CD4-positive, alpha-beta T cell treated with Interferon alpha-2 for 1 hour (primary cell): Measurements from ENCODE around the gene RAB7B.

Source experiments
- DNase-seq, 2 donors: peaks; one replicate each; pipeline ENCODE4 v3.0.0-alpha.2; 2020 to 2022

RAB7B gene

DNA sequence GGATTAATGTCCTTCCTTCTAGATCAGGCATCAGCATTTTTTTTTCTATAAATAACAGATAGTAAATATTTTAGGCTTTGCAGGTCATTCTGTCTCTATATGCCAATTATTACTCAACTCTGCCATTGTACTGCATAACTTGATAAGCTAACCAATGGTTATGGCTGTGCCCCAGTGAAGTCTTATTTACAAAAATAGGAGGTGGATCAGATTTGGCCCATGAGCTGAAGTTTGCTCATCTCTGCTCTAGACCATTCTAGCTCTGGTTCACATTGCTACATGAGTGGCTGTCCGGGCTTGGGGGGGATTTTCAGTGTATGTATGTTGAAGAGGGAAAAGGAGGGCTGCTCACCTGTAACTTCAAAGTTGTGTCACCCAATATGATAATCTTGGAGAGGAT is 10.1 kb downstream of the RAB7B start:
- no peak for DNase-seq

DNA sequence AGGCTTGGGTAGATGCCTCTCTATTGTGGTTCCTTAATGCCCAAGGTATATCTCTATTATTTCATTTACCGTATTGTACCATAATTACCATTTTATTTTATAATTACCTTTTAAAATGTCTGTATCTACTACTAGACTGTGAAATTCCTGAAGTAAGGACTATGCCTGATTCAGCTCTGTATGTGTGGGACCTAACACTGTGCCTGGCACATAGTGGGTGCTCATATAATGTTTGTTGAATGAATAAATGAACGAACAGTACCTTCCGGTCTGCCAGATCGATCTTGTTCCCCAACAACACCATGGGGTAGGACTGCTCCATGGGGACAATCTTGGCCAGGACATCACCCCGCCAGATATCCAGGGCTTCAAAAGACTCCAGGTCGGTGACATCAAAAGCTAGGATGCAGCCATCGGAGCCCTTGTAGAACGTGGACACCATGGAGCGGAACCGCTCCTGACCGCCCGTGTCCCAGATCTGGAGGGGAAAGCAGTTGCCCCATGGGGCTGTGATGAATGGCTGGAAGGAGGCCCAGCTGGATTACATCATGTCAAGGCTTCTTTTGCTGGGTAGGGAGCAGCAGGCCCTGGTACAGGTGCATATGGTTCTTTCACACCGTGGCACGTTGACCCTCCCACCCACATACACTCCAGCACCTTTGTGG is 10.8 kb downstream of the RAB7B start:
- no peak for DNase-seq

DNA sequence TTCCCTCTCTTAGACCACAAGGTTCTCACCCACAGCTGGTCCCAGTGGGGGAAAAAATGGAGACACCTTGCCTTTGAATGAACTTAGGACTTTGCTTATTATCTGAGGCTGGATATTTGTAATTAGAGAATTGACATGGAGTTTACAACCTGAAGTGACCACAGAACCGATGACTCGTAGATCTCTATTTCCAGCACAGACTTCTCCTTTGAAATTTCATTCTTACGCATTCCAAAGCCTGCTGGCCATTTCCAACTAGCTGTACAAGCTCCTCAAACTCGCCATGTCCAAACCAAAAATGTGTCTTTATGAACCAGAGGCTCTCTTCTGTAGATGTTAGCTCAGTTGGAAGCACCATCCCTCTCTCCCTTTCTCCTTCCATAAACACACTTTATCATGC is 12.0 kb downstream of the RAB7B start:
- DNase-seq: no peak

DNA sequence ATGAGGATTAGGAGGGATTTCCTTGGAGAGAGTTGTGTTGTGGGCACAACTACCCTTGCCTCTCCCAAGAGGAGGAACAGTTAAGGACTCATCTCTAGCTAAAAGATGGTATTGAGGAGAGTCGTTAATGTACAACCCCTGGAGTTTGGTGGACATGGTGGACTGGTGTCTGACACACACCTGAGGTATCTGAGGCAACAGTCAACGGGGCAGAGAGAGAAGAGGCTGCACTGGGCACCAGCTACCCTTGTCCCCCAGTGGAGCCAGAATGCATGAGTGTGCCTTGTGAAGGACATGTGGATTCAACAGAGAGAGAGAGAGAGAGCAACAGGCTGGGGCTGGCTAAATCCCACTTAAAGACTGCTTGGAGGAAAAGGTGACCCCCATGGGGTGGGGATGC is 13.0 kb downstream of the RAB7B start:
- no peak for DNase-seq

DNA sequence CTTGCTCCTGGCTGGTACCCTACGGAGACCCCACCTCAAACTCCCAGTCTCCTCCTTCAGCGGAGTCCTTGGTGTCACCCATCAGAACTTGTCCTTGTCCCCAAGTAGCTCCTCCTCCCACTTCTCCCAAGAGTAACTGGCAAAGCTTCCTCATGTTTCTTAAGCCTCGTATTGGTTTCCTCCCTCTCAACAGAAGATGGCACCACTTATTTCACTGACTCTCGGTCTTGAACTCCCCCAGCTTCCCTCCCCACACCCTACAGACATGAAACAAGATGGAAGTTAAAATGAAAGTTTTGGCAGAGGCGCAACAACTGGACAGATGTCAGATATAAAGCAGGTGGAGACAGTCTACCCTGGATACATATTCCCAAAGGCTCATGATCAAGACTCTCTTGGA is 13.4 kb downstream of the RAB7B start:
- DNase-seq: no peak

DNA sequence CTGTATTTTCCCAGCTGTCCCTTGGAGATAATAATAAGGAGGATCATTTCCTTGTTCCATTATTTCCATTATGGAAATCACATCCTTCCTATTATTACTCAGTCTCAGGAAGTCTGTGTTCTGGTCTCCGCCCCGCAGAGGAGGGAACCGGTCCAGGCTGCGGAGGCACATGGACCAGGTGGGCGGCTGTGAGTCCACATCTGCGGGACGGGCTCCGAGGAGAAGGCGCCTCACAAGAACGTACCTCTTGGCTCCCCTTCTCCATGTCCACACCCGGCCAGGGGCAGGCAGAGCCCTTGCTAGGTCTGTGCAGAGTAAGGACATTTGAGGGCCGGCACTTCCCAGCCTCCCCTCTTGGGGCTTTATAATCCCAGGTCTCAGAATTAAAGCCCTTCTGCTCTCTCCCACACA is 14.6 kb downstream of the RAB7B start:
- DNase-seq: no peak

DNA sequence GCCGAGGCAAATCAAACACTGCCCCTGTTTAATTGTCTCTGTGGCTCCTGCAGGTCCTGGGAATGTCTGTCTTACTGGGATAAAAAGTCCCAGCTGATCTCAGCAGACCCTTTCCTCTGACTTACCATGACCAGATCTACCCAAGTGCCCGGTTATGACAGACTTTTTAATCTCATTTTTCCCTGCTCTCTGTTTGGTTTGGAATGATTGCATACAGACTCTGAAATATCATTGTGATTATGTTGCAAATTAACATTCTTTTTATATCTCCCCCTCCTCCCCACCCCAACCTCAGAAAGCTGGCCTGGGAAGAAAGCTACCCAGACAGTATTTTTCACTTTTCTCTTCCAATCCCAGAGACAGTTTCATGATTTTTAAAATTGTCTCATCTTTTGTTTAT is 16.3 kb downstream of the RAB7B start:
- no peak for DNase-seq

DNA sequence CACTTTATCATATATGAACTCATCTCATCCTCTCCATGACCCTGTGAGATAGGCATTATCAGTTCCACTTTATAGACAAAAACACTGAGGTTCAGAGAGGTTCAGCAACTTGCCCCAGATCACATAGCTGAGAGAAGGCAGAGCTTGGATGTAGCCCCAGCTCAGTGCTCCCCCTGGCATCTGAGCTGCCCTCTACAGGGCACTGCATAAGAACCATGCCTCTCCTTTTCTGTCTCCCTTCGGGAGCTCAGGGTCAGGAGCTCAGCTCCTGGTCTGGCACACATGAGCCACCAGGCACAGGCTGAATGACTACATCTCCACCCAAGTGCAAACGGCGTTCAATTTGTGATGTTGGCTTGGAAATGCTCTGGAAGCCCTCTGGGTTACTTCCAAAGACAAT is 16.9 kb downstream of the RAB7B start:
- no peak for DNase-seq

DNA sequence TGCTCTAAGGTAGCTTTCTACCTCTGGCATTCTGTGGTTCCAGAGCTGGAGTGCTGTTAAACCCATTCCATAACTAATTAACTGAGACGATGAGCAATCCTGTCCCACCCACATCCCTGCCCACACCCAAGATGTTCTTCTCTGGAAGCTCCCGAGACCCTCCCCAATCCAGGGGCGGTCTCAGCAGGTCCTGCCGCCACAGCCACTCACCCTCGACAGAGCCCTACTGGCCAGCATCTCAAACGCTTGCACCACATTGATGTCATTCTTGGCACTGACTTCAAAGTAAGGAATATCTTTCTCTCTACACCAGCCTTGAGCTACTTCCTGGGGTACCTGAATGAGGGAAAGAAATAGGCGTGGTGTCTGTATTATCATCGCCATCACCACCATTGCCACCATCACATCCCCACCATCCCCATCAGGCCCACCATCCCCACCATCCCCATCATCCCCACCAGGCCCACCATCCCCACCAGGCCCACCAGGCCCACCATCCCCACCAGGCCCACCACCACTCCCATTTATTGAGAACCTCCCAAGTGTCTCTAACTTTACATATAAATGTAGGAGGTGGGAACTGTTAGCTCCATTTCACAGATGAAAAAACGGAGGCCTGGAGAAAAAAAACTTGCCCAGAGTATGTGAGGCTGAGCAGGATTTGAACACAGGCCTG is 17.7 kb downstream of the RAB7B start:
- DNase-seq: no peak

DNA sequence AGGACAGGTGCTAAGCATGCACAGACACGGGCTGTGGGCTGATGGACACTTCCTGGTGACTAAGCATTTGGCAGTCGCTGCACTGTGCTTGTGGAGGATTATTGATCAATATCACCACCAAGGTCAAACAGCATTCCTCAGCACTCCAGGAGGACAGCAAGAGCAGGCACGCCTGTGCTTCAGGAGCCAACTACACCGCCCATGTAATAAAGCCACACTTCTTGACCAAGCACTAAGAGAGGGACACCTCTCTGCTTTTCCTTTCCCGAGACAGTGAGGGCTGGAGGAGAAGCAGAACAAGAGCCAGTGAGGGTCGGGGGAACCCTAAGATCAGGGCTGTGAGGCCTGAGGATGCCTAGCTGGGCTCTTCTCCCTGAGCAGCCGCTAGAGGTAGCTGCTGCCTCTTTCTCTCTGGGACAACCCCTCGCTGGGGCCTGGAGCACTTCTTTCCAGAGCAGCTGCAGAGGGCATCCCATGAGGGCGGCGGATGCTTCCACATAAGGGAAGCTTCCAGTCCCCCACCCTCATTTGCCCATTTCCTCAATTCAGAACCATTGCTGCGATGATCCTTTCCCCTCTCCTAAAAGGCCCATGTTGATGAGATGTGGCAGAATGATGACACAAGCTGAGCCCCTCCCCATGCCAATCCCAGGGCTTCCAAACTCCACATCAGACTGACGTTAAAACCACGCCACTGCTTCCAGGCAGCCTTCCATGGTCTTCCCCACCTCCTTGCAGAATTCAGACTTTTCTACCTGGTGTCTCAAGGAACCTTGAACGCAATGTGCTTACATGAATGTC is 19.1 kb downstream of the RAB7B start:
- peak; percentile 14 to 31 for DNase-seq

DNA sequence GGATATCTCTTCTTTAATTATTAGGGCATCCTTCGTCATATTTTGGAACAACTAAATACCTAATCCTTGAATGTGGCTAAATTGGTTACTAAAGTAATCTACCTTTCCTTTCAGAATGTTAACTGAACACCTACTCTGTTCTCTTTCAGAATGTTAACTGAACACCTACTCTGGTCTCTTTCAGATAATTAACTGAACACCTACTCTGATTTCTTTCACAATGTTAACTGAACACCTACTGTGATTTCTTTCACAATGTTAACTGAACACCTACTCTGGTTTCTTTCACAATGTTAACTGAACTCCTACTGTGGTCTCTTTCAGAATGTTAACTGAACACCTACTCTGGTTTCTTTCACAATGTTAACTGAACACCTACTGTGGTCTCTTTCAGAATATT is 21.9 kb downstream of the RAB7B start:
- no peak for DNase-seq

DNA sequence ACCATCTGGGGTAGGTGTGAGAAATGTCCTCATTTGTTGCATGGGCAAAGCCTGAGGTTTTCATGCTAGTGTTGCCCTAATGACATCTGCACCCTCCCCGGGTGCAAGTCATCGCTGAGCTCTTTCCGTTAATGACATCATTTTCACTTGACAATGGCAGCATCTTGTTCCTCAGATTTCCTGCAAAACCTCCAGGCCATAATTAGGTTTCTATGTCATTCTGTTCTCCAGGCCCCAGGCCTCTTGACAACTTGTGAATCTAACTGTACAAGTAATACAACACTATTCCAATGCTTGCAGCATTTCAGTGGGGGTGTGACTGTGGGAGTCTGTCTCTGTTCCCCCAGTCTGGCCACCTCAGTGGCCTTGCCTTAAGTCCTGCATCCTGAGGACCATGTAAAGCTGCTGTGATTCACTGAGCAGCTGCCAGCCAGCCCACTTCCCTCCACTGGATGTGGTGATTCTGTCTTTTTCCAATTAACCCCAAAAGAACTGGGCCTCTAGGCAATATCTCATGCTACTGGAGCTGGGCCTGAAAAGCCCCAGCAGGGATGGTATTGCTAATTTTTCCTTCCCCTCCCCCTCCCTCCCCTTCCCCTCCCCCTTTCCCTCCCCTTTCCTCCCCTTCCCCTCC is 22.8 kb downstream of the RAB7B start:
- DNase-seq: no peak

DNA sequence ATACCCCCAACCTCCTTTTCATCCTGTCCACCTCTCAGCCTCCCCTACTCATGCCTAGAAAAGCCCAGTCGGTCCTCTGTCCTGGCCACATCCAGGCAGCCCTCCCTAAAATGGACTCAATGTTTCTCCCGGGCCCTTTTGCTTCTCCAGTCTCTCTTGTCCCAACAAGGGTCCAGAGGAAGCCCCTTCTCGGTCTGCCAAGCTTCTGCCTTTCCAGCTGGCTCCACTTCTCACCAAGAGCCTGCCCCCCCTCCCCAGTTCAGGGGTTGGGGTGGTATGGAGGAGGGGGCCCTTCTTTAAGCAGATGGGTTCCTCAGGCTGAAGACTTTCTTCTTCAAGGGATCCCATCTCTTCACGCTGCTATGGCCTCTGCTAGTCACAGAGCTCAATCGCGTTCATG is 23.9 kb downstream of the RAB7B start:
- DNase-seq: no peak

DNA sequence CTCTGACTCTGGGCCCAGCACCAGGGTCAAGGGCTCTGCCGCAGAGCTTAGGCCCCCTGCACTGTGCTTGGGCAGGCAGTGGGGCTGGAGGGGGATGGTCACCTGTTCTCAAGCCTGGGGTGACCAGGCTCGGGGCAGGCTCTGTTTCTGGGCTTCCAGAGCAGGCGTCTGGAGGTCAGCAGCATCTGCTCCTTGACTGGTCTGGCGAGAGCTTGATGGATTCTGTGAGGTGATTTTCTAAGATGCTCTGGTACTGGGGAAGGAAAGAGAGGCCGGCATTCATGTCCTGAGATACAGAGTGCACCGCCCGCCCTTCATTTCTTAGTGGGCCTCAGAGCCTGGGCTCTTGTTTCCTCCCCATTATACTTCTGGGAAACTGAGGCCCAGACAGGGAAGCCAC is 24.5 kb downstream of the RAB7B start:
- no peak for DNase-seq

DNA sequence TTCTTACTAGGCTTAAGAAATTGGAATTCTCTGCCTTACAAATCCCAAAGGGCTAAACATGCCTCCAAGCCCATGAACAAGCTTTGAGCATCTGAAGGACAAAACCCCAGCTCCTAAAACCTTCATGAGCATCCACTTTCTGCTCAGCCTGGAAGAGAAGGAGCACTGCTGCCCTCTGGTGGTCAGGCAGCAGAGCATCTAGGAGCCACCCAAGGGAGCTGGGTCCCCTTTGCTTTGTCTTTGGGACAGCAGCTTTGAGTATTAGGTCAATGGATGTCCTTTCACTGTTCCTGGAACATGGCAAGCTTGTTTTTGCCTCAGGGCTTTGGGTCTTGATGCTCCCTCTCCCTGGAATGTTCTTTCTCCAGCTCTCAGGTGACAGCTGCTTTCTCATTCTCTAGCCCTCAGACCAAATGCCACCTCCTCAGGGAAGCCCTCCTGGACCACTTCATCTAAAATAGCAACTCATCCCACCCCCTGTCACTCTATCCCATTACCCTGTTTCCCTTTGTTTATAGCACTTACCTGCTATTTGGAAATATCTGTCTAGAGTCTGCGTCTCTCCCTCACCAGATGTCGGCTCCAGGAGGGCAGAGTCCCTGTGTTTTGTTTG is 25.7 kb downstream of the RAB7B start:
- peak; percentile 70 to 76 for DNase-seq

DNA sequence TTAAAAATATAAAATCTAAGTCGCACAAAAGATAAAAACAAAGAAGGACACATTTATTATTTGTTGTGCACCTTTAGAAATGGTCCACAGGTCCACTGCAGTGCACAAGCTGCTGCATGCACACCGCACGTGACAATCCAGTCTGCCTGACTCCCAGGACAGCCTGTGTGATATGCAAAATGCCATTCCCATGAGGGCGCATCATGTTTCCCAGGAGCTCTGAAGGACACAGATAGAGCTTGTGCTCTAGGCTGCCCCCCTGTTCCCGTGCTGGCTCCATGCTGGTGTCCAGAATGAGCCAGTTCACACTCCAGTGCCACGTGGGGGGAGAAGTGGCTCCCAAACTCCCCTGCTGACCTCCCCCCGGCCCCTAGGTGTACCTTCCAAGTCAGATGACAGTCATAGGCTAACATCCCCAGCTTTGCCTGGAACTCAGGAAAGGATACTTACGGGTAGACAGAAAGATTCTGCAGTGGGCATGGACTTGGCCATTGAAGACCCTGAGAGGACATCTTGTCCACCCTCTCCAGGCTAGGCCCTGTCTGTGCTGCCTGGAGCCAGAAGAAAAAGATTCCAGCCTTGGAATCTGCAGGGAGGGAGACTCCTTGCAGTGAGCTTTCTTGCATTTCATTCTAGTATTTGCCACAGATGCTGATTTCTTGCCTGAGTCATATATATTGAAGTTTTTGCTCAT is 26.3 kb downstream of the RAB7B start:
- no peak for DNase-seq

DNA sequence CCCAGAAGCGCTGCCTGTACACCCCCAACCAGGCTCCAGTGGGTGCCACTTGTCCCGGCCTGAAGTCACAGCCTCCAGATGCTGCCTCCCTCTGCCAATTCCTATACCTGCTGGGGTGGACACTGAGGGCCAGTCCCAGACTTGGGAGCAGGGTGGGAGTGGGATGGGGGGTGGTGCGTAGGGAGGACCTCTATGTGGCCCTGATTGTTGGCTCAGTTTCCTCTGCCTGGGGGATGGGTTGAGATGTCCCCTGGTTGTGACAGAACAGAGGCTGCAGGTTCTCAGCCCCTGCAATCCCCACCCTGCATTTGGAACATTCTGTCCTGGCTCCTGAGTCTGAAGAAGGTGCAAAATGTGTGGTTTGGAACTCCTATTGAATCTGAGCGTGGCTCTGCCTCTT is 27.2 kb downstream of the RAB7B start:
- DNase-seq: no peak

DNA sequence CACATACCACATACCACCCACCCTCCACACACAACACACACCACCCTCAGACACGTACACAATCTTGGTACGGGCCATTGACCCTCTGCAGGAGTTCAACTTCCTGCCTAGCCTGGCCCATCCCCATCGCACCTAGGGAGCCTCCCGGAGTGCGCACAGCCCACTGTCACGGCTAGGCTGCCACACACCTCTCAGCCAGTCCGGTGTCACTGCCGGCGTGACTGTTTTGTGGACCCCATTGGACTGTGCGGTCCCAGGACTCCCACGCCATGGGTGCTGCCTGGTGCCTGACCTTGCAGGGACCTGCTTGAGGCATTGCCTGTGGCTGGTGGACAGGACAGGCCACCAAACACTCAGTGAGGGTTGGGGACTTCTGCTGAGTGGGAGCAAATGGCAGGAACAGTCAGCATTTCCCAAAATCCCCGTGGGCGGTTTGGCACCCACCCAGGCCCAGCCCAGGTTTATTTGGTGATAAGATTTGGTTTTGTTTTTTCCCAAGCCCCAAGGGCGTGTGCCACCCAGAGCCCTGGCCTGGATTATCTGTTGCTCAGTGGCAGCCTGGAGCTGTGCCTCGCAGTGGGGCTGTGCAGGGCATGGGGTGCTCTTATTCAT is 27.7 kb downstream of the RAB7B start:
- DNase-seq: no peak

DNA sequence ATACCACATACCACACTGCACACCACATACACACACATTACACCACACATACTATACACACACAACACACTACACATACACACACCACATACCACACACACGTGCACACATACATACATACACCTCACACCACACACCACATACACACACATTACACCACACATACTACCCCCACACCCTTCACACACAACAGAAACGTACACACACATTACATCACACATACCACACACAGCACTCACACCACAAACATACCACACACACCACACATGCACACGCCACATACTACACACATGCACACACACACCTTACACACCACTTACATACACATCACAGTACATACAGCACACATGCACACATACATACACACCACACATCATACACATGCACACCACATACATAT is 28.5 kb downstream of the RAB7B start:
- no peak for DNase-seq

DNA sequence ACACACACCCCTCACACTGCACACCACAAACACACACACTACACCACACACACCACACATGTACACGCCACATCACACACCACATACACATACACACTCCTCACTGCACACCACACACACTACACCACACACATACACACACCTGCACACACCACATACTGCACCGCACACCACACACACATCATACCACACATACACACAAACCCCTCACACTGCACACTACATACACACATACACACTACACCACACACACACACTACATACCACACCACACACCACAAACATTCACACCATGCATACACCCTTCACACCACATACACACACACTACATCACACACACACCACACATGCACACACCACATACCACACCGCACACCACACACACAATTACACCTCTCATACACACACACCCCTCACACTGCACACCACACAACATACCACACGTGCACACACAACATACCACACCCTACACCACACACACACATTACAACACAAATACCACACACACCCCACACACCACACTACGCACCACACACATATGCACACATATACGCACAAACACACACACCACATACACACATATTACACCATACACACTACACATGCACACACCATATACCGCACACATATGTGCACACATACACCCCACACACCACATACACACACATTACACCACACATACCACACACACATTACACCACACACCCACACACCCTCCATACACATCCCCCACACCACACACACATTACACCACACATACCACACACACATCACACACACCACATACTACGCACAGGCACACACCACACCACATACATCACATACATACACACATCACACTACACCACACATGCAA is 29.6 kb downstream of the RAB7B start:
- DNase-seq: no peak

DNA sequence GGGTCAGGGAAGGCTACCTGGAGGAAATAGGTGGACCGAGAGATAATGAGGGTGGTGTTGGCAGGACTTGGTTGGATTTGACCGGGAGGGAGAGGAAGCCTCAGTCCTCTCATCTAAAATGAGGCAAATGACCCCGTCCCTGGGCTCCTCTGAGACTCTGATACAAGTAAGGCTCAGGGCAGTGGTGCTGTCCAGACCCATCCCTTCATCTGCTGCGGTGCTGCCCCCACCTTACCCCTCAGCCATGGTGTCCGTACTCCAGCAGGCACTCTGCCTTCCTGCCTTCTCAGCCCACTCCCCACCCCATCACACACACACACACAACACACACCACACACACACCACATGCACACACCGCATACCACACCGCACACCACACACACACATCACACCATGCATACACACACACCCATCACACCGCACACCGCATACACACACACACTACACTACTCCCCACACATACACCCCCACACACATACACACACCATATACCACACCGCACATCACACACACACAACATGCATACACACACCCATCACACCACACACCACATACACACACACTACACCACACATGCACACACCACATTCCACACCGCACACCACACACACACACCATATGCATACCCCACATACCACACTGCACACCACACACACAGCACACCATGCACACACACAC is 30.6 kb downstream of the RAB7B start:
- no peak for DNase-seq
